DMS153 treated with DMSO at 0.1 percent for 48 hours (cell line): ENCODE results near the gene CHMP3.
"Not testable (repeated sequence)": the region's sequence is repeated elsewhere in the genome, so short reads cannot be mapped to it uniquely, and the experiment has no call there.

Source experiments
- DNase-seq: peaks from one replicate; lab custom pipeline; 2025; ENCODE audit not compliant: unreplicated experiment; lab: John Stamatoyannopoulos, UW

The CHMP3 gene

GRCh38 chr2:86549963-86550725 lies 13.1 kb downstream of the CHMP3 start:
- not testable (repeated sequence) for DNase-seq

GRCh38 chr2:86549440-86549839 lies 13.8 kb downstream of the CHMP3 start:
- DNase-seq, result not testable (repeated sequence)

- not testable (repeated sequence) for DNase-seq
Observed at GRCh38 chr2:86548913-86549396, 14.3 kb downstream of the CHMP3 start.

GRCh38 chr2:86548165-86548912 lies 14.9 kb downstream of the CHMP3 start:
- DNase-seq, result not testable (repeated sequence)

- DNase-seq, result not testable (repeated sequence)
Observed at GRCh38 chr2:86545296-86545924, 17.8 kb downstream of the CHMP3 start.

- not testable (repeated sequence) for DNase-seq
Observed at GRCh38 chr2:86544278-86545099, 18.8 kb downstream of the CHMP3 start.

- no peak for DNase-seq
Observed at GRCh38 chr2:86543793-86544192, 19.4 kb downstream of the CHMP3 start.

- no peak for DNase-seq
Observed at GRCh38 chr2:86543335-86543734, 19.9 kb downstream of the CHMP3 start.

GRCh38 chr2:86542814-86543213 lies 20.4 kb downstream of the CHMP3 start:
- no peak for DNase-seq

GRCh38 chr2:86541334-86541733 lies 21.9 kb downstream of the CHMP3 start:
- DNase-seq, result no peak

- no peak for DNase-seq
Observed at GRCh38 chr2:86533589-86533988, 29.7 kb downstream of the CHMP3 start.

- DNase-seq, result no peak
Observed at GRCh38 chr2:86525421-86526340, 37.6 kb downstream of the CHMP3 start.

GRCh38 chr2:86523491-86523890 lies 39.8 kb downstream of the CHMP3 start:
- DNase-seq, result no peak

GRCh38 chr2:86522711-86523110 lies 40.5 kb downstream of the CHMP3 start:
- no peak for DNase-seq

GRCh38 chr2:86521922-86522321 lies 41.3 kb downstream of the CHMP3 start:
- no peak for DNase-seq

- DNase-seq, result no peak
Observed at GRCh38 chr2:86520153-86520552, 43.1 kb downstream of the CHMP3 start.

GRCh38 chr2:86519349-86519748 lies 43.9 kb downstream of the CHMP3 start:
- no peak for DNase-seq

- DNase-seq, result no peak
Observed at GRCh38 chr2:86518481-86518880, 44.8 kb downstream of the CHMP3 start.

GRCh38 chr2:86513948-86514660 lies 49.1 kb downstream of the CHMP3 start:
- no peak for DNase-seq
